ENCODE results near the gene PSTPIP2.
"Not testable (repeated sequence)": the region's sequence is repeated elsewhere in the genome, so short reads cannot be mapped to it uniquely, and the experiment has no call there.

The PSTPIP2 gene

GRCh38 chr18:46071653-46072375 is at the start of gene PSTPIP2:
PSTPIP2 (minus strand) TSS chr18:46072260; CDS start chr18:46072188, 72 bp downstream.
- peak; percentile 10 to 62 (median 33) for DNase-seq

- DNase-seq, result no peak
Observed at GRCh38 chr18:46113751-46114150, 41.7 kb upstream of the PSTPIP2 start.

GRCh38 chr18:46110406-46110805 is 38.3 kb upstream of the PSTPIP2 start:
- DNase-seq, result no peak

- DNase-seq, result no peak
Observed at GRCh38 chr18:46109386-46109785, 37.3 kb upstream of the PSTPIP2 start.

GRCh38 chr18:46104128-46104911 is 32.3 kb upstream of the PSTPIP2 start, which contains the start of gene HAUS1:
HAUS1 (plus strand) TSS chr18:46104385; CDS start chr18:46104412, 27 bp downstream.
- peak; percentile 50 to 72 (median 57) for DNase-seq

- no peak for DNase-seq
Observed at GRCh38 chr18:46099463-46099862, 27.4 kb upstream of the PSTPIP2 start.

GRCh38 chr18:46098616-46098933 is 26.5 kb upstream of the PSTPIP2 start:
- DNase-seq, result no peak

- peak; percentile 55 to 77 (median 71) for DNase-seq
Observed at GRCh38 chr18:46097801-46098615, 25.9 kb upstream of the PSTPIP2 start, which contains the start of gene ATP5F1A. ATP5F1A (minus strand) TSS chr18:46098296; CDS start chr18:46098231, 65 bp downstream.

- DNase-seq, result no peak
Observed at GRCh38 chr18:46097431-46097800, 25.4 kb upstream of the PSTPIP2 start.

GRCh38 chr18:46096651-46097300 is 24.7 kb upstream of the PSTPIP2 start:
- no peak for DNase-seq

GRCh38 chr18:46095532-46095931 is 23.5 kb upstream of the PSTPIP2 start:
- no peak for DNase-seq

- not testable (repeated sequence) for DNase-seq
Observed at GRCh38 chr18:46088501-46088900, 16.4 kb upstream of the PSTPIP2 start.

- no peak for DNase-seq
Observed at GRCh38 chr18:46084431-46084830, 12.4 kb upstream of the PSTPIP2 start.

- DNase-seq, result no peak
Observed at GRCh38 chr18:46080156-46080555, 8.1 kb upstream of the PSTPIP2 start.

- no peak for DNase-seq
Observed at GRCh38 chr18:46079336-46079735, 7.3 kb upstream of the PSTPIP2 start.

- DNase-seq, result no peak
Observed at GRCh38 chr18:46073474-46074331, 1.6 kb upstream of the PSTPIP2 start.

GRCh38 chr18:46072959-46073358 is 899 bp upstream of the PSTPIP2 start:
- no peak for DNase-seq

GRCh38 chr18:46072376-46072867 is 362 bp upstream of the PSTPIP2 start:
- DNase-seq, result no peak

- DNase-seq, result no peak
Observed at GRCh38 chr18:46070815-46071652, 1.0 kb downstream of the PSTPIP2 start.

GRCh38 chr18:46070232-46070631 is 1.8 kb downstream of the PSTPIP2 start:
- DNase-seq, result no peak

GRCh38 chr18:46069524-46069923 is 2.5 kb downstream of the PSTPIP2 start:
- DNase-seq, result no peak

All from activated naive CD4-positive, alpha-beta T cell (primary cell).